ENCODE data around the gene MED17.
"Not testable (repeated sequence)": the region's sequence is repeated elsewhere in the genome, so short reads cannot be mapped to it uniquely, and the experiment has no call there.

MED17 gene

DNA sequence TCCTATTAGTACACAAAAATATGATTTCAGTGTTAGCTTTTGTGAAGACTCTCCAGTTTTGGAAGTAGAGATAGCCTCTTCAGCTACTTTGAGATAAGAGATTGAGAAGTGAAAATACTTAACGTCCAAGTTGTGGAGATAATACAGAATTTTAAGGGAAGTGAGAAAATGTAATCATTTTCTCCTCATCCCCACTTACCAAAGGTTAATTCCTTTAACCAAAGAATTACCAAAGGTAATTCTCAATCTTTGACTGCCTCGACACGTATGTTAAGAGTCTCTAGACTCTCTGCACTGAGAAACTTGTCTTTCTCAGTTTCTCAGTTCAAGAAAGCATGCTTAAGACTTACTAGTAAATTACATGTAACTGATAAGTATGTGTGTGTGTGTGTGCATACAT lies 27.3 kb upstream of the MED17 start:
- no peak overlapping the region for H3K4me3 ChIP-seq (ENCODE audit: low read depth, low read length)
- DNase-seq (ENCODE audit: low read depth): no peak

DNA sequence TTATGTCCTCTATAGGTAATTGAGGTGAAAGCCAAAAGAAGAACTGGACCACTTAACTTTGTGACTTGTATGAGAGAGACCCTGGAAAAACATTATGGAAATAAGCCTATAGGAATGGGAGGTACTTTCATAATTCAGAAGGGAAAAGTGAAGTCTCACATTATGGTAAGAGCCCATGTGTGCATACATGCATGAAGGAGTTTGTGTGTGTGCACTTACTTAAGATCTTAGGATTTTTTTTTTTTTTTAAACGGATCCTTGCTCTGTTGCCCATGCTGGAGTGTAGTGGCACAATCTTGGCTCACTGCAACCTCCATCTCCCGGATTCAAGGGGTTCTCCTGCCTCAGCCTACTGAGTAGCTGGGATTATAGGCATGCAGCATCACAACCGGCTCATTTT lies 26.8 kb upstream of the MED17 start:
- no peak overlapping the region for H3K4me3 ChIP-seq (ENCODE audit: low read depth, low read length)
- no peak for DNase-seq (ENCODE audit: low read depth)

DNA sequence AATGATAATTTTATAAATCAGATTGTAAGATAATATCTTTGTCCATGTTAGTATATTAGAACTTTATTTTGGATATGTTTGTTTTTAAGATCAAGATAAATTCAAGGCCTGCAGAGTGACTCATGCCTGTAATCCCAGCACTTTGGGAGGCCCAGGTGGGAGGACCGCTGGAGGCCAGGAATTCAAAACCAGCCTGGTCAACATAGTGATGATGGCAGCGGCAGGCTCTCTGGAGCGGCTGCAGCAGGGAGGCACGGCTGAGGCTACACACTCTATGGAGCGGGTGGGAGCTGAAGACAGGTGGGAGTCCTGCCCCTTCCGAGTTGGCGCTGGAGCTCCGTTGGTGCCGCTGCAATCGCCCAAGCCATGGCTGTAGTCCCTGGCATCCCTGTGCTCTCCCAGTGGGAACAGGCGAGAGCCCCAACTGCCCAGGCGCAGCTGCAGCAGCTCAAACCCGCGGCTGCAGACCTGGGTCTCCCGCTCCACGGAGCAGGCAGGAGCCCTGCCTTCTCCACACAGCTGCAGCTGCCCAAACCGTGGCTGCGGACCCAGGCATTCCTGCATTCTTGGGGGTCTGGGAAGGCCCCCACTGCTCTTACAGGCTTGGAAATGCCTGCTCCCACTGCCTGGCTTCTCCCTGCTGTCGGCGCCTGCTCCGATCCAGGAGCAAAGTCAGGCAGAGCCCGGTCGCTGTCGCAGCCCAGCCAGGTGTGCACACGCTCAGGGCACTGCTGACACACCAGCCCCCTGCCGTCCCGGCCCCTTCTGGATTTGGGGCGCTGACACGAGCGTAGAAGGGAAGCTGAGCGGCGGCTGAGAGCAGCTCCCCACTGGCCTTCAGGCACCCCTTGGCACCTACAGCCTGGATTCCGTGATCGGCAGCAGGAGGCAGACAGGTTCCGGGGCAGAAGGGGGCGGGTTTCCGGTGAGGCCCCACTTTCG lies 25.9 kb upstream of the MED17 start:
- no peak for DNase-seq (ENCODE audit: low read depth)

DNA sequence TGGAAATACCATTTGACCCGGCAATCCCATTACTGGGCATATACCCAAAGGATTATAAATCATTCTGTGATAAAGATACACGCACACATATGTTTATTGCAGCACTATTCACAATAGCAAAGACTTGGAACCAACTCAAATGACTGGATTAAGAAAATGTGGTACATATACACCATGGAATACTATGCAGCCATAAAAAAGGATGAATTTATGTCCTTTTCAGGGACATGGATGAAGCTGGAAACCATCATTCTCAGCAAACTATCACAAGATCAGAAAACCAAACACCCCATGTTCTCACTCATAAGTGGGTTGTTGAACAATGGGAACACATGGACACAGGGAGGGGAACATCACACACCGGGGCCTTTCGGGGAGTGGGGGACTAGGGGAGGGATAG lies 25.0 kb upstream of the MED17 start:
- H3K4me3 ChIP-seq (ENCODE audit: low read depth, low read length); DNase-seq (ENCODE audit: low read depth): not testable (repeated sequence)

More for the DNA sequence above, 25.9 kb upstream of the MED17 start:
- H3K4me3 ChIP-seq (ENCODE audit: low read depth, low read length): no peak overlapping the region

DNA sequence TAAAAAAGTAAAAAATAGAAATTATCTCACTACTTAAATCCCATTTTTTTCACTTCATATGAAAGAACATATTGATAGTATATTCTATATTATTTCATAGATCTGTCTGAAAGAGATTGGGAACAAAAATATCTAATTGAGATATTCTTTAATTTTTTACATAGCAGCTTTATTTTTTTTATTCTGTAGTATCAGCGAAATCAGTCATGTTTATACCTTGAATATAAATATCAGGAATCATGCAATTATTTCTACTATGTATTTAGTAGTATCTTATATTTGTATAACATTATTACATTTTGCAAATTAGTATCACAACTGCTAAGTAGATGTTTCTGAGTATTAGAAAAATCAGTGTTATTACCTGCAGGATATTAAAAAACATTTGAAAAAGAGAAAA lies 22.2 kb upstream of the MED17 start:
- no peak overlapping the region for H3K4me3 ChIP-seq (ENCODE audit: low read depth, low read length)
- no peak for DNase-seq (ENCODE audit: low read depth)

DNA sequence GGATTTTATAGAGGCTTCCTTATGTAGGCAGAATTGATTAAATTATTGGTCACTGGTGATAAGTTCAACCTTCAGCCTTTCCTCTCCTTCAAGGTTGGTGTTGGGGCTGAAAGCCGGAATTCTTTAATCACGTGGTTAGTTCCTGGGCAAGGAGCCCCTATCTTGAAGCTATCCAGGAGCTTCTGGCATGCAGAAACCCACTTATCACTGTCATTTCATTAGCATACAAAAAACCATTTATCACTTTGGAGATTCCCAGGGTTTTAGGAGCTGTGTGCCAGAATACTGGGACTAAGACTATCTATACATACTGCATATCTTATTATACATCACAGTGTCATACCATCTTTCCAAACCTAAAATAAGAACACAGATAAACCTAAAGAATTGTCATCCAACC lies 18.5 kb upstream of the MED17 start:
- no peak for DNase-seq (ENCODE audit: low read depth)
- no peak overlapping the region for H3K4me3 ChIP-seq (ENCODE audit: low read depth, low read length)

DNA sequence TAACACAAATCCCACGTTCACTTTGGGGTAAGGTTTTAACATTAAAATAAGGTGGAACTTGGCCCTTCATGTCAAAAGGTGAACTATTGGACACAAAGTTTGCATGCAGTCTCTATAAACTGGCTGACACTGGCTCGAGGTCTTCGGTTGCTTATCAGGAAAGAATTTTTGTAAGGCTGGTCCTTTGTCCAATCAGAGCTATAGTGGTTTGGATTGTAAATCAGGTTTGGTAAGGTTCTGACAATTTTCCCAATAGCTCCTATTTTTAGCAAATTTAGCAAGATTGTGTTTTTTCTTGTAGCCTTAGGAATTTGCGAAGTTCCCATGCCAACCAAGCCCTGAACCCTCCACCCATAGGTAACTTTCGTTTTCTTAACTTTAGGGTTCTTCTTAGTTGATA lies 17.6 kb upstream of the MED17 start:
- no peak for DNase-seq (ENCODE audit: low read depth)
- no peak overlapping the region for H3K4me3 ChIP-seq (ENCODE audit: low read depth, low read length)

DNA sequence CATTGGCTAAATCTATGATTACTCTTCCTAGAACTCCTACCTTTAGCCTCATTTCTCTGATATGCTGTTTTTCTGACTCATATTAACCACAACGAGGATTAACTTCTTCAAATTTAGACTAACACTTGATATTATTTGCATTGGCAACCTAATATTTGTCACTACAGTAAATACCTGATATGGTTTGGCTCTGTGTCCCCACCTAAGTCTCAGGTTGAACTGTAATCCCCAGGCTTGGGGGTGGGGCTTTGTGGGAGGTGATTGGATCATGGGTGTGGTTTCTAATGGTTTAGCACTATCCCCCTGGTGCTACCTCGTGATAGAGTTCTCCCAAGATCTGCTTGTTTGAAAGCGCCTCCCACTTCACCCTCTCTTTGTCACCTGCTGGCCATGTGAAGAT lies 17.1 kb upstream of the MED17 start:
- no peak for DNase-seq (ENCODE audit: low read depth)
- no peak overlapping the region for H3K4me3 ChIP-seq (ENCODE audit: low read depth, low read length)

DNA sequence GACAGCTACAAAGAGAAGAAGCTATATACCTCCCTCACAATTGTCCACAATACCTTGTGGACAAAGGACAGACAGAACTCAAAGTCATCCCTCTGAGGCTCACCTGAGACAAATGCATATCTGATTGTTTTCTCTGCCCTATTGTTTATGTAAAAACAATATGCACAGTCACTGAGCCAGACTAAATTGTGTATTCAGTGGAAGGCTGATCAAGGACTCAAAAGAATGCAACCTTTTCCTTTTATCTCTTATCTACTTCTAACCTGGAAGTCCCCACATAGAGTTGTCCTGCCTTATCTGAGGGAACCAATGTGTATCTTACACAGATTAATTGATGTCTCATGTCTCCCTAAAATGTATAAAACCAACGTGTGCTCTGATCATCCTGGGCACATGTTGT lies 13.9 kb upstream of the MED17 start:
- no peak for DNase-seq (ENCODE audit: low read depth)
- no peak overlapping the region for H3K4me3 ChIP-seq (ENCODE audit: low read depth, low read length)

DNA sequence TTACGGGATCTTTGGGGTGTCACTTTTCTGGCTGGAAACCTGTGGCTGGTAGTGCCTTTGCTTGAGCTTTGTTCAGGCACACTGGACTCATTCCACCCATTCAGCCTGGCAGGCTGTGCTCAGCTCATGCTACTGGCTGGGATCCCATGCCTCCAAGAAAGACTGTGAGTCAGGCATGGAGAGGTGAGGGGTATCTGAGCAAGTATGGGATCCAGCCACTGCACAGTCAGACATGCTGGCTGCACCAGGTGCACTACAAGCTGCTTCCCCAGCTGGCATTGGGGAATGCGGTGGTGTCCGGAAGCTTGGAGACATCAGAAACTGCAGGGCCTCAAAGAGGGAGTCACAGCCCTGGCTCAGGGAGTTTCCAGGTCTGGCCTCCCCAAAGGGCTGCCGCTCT lies 12.0 kb upstream of the MED17 start:
- no peak overlapping the region for H3K4me3 ChIP-seq (ENCODE audit: low read depth, low read length)

DNA sequence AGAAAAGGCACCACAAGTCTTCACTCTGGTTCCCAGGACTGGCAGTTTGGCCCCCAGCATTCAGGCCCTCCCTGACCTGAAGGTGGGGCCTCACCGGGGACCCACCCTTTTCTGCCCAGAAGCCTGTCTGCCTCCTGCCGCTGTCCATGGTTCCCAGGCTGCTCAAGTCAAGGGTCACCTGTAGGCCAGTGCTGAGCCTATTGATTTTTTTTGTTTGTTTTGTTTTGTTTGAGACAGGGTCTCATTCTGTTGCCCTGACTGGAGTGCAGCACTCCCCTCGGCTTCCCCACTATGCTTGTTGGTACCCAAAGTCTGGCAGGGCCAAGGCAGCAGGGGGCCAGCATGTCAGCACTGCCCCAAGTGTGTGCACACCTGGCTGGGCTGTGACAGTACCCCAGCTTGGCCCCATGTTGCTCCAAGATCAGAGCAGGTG lies 11.0 kb upstream of the MED17 start:
- H3K4me3 ChIP-seq (ENCODE audit: low read depth, low read length): no peak overlapping the region
- no peak for DNase-seq (ENCODE audit: low read depth)

More for the DNA sequence above, 12.0 kb upstream of the MED17 start:
- no peak for DNase-seq (ENCODE audit: low read depth)

DNA sequence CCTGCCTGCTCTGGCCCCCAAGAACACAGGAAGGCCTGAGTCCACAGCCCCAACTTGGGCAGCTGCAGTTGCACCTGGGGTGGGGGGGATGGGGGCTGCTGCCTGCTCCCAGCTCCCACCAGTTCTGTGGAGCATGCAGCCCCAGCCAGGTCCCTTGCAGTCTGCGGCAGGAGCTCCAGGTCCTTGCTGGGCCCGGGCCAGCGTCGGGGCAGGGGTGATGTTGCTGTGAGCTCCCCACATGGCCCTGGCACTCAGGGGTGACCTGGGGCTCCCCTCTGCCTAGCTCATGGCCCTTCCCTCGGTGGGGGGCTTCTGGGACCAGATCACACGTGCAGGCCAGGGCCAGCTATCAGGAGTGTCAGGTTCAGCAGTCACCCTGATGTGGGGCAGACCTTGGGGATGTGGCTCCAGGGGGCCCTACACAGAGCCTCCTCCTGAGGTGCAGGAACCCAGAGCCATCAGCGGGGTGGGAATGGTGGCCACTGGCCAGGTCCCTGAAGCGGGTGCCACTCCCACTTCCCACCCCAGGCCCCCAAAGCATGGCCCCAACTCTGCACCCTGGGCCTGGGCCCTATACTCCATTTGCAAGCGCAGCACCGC lies 10.4 kb upstream of the MED17 start:
- no peak for DNase-seq (ENCODE audit: low read depth)
- no peak overlapping the region for H3K4me3 ChIP-seq (ENCODE audit: low read depth, low read length)

DNA sequence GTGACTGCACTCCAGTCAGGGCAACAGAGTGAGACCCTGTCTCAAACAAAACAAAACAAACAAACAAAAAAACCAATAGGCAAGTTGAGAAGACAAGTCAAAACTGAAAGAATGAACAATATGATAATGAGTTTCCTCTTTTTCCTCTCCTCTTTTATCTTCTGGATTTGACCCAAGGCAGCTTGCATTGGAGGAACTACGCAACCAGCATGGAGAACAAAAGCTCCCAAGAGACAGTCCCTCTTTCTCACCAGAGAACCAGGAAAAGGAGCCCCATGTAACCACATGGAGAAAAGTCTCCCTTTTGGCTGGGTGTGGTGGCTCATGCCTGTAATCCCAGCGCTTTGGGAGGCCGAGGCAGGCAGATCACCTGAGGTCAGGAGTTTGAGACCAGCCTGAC lies 9.5 kb upstream of the MED17 start:
- DNase-seq (ENCODE audit: low read depth); H3K4me3 ChIP-seq (ENCODE audit: low read depth, low read length): not testable (repeated sequence)

DNA sequence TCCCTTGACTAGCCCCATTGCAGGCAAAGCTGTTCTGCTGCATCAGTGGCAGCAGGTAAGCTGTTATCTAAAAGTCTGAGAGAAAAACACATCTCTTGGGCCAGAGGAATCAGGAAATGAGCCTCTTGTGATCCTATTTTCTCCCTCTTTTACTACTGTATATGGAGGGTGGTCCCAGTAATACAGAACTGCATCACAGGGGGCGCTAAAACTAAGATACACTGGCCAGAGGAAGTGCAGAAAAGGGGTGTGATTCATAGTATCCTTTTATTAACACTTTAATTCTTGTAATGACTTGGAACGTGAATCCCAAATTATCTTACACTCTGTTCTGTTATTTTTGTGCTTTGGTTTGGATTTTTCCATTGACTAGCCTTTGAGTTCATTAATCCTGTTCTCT lies 8.8 kb upstream of the MED17 start:
- H3K4me3 ChIP-seq (ENCODE audit: low read depth, low read length): no peak overlapping the region
- DNase-seq (ENCODE audit: low read depth): no peak

DNA sequence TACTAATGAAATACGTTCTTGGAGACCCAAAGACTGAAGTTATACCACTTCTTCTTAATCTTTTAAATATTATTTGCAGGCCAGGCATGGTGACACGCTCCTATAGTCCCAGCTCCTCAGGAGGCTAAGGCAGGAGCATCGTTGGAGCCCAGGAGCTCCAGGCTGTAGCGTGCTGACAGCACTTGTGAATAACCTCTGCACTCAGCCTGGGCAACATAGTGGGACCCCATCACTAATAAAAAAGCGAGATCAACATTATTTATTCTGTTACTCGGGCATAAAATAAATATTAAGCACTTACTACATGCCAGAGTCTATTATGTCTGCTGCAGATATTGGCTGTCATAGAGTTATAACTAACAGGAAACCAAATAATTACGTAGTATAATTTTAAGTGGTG lies 720 bp upstream of the MED17 start:
- peak overlapping the region; percentile 97 for H3K4me3 ChIP-seq (ENCODE audit: low read depth, low read length)
- no peak for DNase-seq (ENCODE audit: low read depth)

DNA sequence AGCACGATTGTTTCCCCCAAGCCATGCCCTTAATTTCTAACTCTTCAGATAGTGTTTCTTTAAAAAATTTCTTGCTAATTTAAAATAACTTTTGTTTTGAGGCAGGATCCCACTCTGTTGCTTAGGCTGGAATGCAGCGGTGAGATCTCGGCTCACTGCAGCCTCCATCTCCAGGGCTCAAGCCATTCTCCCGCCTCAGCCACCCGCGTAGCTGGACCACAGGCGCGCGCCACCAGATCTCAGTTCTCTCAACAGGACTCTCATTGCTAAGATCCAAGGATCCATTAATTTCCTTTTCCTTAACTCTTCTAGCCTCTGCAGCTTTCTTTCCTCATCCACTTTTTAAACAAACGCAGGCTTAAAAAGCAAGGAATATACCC lies 327 bp upstream of the MED17 start:
- no peak for DNase-seq (ENCODE audit: low read depth)
- peak overlapping the region; percentile 97 for H3K4me3 ChIP-seq (ENCODE audit: low read depth, low read length)

DNA sequence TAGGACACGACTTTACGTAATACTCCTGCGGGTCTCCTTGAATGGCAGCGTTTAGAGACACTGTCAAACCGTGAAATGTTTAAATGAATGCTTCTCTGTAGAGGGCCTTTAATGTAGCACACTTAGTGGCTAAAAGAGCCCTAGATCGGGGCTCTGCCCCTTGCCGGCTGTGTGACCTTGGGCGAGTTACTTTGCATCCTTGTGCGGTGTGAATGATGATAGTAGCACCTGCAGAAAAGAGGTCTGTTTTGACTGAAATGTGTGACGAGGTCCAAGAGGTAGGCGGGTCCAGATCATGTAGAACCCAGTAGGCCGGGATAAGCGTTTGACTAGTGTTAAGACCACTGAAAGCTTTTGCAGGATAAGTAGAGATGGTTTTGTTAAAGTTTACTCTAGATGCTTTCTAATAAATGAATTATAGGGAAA lies 866 bp downstream of the MED17 start:
- DNase-seq (ENCODE audit: low read depth): no peak
- peak overlapping the region; percentile 97 for H3K4me3 ChIP-seq (ENCODE audit: low read depth, low read length)

DNA sequence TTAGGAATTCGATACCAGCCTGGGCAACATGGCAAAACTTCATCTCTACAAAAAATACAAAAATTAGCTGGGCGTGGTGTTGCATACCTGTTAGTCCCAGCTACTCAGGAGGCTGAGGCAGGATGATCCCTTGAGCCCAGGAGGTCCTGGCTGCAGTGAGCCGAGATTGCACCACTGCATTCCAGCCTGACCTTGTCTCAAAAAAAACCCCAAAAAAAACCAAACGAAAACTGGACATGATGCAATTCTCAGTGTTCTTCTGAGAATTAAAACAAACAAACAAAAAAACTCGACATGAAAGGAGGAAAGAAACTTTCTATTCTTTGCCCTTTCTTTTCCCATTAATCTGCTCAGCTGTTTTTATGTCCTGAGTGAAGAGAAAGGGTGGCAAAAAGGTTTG lies 7.4 kb downstream of the MED17 start:
- no peak for DNase-seq (ENCODE audit: low read depth)

DNA sequence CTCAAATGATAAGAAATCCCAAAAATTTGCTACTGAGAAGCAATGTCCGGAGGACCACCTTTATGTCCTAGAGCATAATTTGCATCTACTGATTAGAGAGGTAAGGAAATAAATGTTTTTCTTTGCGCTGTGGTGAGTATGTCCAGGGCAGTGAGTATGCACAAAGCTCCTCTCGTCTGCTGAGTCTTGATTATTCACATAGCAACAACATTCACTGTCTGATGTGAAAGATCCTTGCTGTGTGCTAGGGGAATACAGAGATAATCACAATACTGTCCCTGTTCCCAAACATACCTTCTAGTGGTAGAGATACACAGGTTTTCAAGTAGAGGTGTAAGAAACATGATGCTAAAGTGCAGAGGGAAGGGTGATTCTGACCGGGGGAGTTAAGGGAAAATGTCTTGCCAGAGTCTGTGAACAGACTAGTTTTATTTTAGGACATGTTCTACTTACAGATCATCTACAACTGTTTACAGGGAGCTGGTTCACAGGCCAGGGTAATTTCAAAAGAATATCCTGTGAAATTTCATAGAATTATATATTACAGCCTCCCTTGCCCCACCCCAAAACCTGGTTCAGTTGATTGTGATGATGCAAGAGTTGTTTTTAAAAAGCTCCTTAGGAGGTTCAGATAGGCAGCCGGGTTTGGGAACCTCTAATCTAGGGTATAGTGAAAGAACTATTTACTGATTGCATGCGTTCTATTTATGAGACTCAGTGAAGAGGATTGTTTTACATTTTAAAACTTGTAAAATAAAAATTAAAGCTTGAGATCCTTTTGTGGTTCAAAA lies 12.6 kb downstream of the MED17 start:
- no peak overlapping the region for H3K4me3 ChIP-seq (ENCODE audit: low read depth, low read length)
- DNase-seq (ENCODE audit: low read depth): no peak

More for the DNA sequence above, 7.4 kb downstream of the MED17 start:
- no peak overlapping the region for H3K4me3 ChIP-seq (ENCODE audit: low read depth, low read length)

DNA sequence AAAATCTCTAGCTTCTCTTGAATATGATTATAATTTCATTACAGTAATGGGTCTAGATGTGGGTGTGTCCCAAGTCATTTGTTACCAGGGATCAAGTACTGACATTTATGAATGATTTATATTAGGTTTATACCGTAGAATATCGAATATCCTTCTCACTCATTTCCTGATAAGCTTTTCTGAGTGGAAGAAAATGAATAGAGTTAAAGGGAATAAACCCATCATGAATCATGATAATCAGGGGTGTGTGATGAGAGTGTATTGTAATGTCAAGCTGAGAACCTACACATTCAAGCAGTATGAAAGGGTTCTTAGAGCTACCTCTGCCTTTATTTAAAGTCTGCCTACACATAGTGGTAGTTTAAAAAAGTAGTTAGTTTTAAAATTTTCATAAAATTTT lies 17.3 kb downstream of the MED17 start:
- no peak overlapping the region for H3K4me3 ChIP-seq (ENCODE audit: low read depth, low read length)
- no peak for DNase-seq (ENCODE audit: low read depth)

All from skeletal muscle cell (primary cell).